CD4-positive, alpha-beta T cell treated with Interleukin-4 for 1 hour (primary cell): ENCODE data around the gene OR10T2.
"Not testable (repeated sequence)": the region's sequence is repeated elsewhere in the genome, so short reads cannot be mapped to it uniquely, and the experiment has no call there.

Experiments used
- DNase-seq, 2 donors: peaks; one replicate each; pipeline ENCODE4 v3.0.0-alpha.2; 2020 to 2022

OR10T2 gene, protein sequence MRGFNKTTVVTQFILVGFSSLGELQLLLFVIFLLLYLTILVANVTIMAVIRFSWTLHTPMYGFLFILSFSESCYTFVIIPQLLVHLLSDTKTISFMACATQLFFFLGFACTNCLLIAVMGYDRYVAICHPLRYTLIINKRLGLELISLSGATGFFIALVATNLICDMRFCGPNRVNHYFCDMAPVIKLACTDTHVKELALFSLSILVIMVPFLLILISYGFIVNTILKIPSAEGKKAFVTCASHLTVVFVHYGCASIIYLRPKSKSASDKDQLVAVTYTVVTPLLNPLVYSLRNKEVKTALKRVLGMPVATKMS

DNA sequence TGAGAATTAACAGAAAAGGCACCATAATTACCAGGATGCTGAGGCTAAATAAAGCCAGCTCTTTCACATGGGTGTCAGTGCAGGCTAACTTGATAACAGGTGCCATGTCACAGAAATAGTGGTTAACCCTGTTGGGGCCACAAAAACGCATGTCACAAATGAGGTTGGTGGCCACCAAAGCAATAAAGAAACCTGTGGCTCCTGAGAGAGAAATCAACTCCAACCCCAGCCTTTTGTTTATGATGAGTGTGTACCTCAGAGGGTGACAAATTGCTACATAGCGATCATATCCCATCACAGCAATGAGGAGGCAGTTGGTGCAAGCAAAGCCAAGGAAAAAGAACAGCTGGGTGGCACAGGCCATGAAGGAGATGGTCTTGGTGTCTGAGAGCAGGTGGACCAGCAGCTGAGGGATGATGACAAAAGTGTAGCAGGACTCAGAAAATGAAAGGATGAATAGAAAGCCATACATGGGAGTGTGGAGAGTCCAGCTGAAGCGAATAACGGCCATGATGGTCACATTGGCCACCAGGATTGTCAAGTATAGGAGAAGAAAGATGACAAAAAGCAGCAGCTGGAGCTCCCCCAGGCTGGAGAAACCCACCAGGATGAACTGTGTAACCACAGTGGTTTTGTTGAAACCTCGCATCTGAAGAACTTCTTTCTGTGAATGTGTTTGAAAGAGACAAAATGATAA lies at the start of gene OR10T2:
Gene OR10T2, minus strand, starts transcription at position 649 of the 697 bp plus-strand sequence. Its CDS starts 0 bp downstream, at position 649.
- DNase-seq = no peak

DNA sequence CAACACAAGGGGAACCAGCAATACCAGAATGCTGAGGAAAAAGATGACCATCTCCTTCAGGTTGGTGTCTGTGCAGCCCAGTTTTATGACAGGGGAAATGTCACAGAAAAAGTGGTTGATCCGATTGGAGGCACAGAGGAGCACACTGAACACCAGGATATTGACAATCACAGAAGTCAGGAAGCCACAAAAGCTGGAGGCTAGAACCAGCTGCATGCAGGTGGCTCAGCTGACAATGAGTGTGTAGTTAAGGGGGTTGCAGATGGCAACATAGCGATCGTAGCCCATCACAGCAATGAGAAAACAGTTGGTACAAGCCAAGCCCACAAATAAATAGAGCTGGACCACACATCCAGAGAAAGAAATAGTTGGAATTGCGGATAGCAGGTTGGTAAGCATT lies 46.1 kb upstream of the OR10T2 start:
- no peak for DNase-seq

DNA sequence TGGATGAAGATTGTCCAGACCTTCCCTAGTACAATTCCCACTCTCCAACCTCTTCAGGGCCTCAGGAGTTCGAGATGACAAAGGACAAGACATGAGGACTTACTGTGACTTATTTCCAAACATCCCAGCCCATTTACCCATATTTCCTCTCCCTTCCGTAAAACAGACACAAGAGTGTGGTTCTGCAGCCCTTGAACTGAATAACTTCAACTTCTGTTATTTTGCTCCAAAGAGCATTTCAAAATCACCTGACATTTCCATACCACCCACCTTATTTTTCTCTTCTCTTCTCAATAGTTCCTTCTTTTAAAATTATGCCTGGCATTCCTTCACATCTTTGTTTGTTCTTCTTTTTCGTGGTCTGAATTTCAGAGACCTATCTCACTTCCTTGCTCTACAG lies 35.5 kb upstream of the OR10T2 start:
- DNase-seq = no peak

DNA sequence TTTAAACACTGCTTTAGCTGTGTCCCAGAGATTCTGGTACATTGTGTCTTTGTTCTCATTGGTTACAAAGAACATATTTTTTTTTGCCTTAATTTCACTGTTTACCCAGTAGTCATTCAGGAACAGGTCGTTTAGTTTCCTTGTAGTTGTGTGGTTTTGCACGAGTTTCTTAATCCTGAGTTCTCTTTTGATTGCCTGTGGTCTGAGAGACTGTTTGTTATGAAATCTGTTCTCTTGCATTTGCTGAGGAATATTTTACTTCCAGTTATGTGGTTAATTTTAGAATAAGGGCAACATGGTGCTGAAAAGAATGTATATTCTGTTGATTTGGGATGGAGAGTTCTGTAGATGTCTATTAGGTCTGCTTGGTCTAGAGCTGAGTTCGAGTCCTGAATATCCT lies 30.9 kb upstream of the OR10T2 start:
- not testable (repeated sequence) for DNase-seq

DNA sequence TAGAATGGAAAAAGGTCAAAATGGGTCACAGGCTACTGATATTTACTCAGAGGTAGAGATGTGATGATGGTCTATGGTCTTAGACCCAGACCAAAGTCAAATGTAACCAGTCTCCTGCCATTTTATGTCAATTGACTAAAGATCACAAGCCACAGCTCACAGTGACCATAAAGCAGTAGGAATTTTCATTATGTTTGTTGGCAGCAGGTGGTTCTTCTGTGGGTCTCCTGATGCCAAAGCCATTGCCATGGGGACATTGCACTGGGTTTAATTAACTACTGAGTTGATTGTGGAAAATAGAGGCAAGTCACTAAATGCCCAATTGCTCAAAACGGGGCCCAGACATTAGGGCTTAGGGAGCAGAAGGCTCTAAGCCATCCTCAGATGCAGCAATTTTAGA lies 26.9 kb upstream of the OR10T2 start, which contains the start of gene OR10K2:
Gene OR10K2, minus strand, starts transcription at position 101 of the 400 bp plus-strand sequence. CDS start 5,371 bp downstream, outside the sequence.
- DNase-seq = no peak

DNA sequence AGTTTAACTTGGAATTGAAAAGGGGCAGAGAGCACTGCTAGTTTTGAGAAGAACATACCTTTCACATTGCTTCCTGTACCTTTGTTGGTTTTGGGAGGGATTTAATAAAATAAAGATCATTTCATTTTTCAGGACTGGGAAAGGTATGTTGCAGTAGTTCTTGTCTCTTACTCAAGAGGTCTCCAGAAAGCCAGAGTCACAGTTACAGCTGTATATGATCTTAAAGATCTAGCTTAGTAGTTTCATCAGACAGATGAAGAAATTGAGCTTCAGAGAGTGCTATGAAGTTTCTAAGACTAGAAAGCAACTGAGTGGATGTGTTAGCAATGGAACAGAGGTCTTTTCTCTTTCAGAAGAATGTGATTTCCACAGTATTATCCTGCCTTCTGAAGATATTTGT lies 25.8 kb upstream of the OR10T2 start:
- no peak for DNase-seq

DNA sequence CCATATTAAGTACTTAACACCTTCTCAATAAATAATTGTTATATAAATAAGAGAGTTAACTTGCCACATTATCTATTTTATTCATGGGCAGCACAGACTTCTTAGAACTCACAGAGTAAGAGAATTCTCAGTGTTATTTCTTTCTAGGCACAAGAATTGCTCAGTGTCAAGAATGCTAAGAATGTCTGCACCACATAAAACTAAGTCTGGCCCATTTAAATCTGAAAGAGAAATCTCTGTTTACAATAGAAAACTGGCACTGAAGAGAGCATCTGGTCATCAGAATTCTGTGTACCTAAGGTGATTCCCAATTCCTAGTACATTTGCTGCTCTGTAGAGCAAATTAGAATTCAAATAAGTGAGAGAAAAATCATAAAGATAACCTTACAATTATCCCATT lies 22.9 kb upstream of the OR10T2 start:
- DNase-seq = no peak

DNA sequence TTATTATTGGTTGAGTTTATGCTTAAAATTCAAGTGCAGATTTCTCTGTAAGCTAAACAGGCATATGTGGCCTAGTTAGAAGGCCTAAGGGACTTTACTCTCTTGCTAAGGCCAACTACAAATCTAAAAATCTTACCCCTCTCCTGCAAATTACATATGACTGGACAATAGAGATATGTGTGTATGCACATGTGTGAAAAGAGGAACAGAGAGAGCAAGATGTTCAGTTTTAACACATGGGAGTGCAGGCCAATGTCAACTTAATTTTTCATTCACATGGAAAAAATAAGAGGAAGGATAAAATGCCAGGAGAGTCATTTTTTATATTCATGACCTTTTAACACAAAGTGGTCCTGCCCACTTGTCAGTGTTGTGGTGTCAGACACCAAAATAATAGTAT lies 18.3 kb upstream of the OR10T2 start:
- DNase-seq = no peak

DNA sequence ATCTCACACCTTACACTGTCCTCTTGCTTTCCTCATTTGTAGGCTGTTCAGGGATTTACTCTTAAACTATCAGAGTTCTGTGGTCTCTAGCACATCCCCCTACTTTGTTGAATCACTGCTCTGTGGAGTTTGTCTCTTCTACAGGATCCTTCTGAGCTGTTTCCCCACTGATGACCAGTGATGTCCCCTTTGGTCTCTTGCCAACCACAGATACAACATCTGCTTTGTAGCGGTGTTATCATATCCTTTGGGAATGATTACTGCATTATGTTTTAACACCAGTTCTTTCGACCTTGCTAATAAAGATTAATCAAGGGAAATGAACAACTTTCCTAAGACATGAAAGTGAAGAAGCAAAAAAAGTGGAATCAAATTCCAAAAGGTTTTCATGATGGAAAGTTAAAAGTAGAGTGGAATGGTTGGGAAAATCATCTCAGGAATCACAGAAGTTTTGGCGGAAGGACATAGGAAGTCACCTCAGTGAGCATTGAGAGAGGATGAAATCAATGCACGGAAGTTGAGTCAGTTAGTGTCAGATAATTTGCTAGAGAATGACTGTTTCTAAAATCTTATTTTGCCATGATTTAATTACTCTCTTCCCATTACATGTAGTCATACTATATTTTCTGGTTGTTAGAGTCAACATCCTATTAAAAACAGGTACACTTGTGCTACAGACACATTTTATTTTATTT lies 15.5 kb upstream of the OR10T2 start:
- DNase-seq = no peak

DNA sequence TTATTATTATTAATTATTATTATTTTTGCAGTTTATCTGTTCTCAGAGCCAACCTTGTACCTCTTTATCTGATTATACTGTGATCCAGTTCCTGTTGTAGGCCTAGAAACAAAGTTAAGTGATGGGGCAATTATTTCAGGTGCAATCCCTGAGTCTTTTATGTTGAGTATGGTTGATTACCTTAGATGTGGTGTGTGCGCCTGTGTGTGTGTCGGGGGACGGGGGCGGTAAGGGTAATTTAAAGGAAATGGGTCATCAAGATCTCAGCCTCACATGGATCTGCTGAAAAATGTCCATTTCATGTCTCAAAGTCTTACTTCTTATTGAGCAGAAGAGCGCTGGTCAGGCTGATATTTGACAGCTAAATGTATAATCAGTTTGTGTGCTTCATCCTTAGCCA lies 7.8 kb upstream of the OR10T2 start:
- no peak for DNase-seq

DNA sequence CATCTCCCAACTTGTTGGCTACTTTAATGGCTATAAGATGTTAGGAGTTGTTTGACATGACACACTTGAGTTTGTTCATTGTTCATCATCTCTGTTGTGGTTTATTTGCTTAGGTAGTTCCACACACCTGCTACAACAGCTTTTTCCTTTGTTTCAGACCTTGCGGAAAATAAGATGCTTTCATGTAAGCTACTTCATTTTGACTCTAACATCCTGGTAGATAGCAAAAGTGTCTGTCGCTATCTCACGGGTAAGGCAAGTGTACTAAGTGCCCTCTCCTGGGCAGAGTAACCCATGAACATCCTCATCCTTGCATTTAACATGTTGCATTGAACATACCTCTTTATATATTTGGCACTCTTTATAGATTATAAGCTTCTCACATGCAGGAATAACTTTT lies 1.6 kb upstream of the OR10T2 start:
- DNase-seq = no peak

DNA sequence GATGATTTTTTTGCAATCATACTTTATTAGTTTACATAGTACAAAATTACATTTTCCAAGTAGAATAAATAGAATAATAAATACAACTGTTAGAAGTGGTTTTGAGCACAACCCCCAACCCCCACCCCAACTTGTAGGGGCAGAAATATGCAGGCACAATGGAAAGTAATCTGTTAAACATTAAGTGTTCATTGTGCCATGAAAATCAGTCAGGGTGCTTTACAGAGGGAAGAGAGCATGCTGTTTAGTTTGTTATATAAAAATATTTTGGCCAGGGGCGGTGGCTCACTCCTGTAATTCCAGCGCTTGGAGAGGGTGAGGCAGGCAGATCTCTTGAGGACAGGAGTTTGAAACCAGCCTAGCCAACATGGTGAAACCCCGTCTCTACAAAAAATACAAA lies 2.6 kb downstream of the OR10T2 start:
- DNase-seq = no peak

DNA sequence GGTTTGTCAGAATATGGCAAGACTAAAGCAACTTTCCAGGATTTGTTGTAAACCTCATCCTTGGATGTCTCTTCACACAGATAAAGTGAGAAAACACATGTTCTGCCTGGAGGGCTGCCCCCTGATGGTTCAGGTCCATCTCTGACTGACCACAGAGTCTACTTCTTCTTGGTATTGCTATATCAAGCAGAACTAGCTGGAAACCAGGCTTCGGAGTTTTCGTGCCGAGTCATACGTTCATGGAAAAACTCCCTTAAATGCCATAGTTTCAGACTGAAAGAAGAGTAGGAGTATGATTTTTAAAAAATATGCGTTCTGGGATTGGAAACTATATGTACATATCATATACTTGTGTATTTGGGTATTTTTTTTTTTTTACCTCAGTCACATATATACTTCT lies 5.8 kb downstream of the OR10T2 start:
- no peak for DNase-seq

DNA sequence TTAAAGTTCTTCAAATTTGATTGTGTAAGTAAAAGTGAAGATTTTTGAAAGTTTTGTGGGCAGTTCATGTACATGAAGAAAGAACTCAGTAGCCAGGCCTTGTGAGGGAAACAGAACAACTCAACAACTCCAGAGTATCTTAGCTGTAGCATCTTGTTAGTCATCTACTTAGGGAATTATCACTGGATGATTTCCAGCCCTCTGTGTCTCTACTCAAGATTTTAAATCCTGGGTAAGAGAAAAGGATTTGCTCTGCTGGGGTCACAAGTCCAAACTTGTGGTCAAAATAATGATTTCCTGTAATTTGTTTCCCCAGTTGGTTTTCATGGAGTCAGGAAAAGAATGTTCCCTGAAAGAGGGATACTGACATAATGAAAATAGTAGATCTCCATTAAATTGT lies 8.2 kb downstream of the OR10T2 start:
- DNase-seq = no peak

DNA sequence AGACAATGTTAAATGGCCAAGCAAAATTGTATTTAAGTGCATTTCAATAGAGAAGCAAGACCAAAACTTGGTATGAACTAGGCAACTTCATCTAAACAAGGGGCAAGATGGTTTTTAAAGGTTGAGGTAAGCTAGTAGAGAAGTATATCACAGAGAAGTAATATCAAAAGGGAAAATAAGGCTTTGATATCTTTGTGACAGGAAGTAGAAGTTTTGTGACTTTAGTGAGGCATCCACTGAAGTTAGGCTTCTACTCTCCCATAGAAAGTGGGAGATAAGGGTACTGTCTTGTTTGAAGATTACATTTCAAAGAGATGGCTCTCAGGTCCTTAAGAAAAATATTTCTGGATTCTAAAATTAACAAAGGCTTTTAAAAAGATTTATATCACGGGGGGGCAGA lies 8.9 kb downstream of the OR10T2 start:
- DNase-seq = no peak

DNA sequence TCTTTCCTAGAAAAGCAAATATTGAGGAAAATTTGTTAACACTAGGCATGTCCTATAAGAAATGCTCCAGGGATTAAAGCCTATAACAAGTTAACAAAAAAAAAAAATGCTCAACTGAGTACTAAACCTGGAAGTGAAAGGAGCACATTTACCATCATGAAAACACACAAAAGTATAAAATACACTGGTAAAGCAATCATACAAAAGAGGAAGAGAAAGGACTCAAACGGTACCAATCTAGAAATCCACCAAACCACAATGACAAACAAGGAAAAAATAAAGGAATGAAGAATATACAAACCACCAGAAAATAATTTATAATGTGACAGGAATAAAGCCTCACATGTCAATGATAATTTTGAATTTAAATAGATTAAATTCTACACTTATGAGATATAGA lies 24.4 kb downstream of the OR10T2 start:
- DNase-seq = no peak

DNA sequence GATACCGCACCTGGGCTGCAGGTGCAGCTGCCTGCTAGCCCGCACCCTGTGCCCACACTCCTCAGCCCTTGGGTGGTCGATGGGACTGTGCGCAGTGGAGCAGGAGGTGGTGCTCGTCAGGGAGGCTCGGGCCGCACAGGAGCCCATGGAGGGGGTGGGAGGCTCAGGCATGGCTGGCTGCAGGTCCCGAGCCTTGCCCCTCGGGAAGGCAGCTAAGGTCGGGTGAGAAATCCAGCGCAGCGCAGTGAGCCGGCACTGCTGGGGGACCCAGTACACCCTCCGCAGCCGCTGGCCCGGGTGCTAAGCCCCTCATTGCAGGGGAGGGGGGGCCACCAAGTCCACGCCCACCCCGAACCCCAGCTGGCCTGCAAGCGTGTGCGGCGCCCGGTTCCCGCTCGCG lies 25.2 kb downstream of the OR10T2 start:
- DNase-seq = not testable (repeated sequence)

DNA sequence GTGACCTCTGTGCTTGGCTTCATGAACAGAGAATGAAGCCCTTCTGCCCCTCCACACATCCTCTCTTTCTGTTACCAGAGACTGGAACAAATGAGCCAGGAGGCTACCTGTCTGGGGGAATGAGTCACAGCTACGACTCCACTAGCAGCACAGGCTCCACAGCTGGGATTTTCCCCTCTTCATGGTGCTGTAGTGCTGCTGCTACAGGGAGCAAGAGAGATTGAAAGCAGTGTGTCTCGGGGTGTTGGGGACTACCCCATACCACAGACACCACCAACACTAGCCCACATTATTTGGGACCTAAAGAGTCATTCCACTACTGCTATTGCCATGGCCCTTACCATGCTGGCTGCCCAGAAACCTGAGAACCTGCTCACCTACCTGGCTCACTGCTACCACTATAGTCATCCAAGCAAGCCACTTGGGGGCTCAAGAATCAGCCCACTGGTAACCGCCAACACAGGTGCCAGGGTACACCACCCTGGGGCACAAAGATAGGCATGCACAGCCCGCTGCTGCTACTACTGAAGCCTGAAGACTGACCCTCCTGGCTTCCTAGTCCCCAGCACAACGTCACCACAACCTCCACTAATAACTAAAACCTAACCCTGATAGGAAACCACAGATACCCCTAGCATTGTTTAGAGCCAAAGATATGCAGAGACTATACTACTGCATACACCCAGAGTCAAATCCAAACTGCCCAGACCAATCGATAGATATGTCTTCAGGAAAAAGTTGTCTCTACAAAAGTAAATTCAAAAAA lies 27.9 kb downstream of the OR10T2 start:
- DNase-seq = no peak

DNA sequence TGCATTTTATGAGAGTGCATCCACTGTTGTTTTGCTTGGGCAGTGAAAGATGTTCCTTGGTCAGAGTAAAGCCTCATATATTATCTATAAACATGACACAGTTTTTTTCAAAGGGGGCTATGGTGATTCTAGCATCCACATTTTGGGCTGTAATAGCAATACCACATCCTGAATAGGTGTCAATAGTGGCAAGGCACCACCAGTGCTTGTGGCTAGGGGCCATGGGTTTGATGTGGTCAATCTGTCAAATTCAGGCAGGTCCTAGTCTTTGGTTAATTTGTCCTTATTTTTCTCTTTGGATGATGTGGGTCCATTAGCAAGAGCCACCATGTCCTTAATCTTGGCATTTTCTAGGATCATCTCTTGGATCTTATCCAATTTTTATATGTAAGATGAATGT lies 32.5 kb downstream of the OR10T2 start:
- DNase-seq = no peak

DNA sequence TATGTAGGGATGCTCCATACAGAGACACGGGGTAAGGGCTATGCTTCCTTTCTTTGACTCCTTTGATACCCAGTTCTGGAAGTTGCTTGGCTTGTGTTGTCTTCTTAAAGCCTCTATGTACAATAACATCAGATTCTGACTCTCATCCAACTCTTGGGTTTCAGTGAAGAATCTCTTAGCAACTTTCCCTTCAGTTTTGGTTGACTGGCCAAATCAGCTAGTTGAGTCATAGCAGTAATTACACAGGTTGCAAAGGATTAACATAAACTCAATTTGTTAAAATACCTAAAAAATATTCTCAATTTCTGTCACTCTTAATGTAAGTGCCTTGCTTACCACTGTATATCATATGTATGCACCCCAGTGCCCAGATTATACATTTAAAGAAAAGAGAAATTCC lies 36.3 kb downstream of the OR10T2 start:
- DNase-seq = no peak

DNA sequence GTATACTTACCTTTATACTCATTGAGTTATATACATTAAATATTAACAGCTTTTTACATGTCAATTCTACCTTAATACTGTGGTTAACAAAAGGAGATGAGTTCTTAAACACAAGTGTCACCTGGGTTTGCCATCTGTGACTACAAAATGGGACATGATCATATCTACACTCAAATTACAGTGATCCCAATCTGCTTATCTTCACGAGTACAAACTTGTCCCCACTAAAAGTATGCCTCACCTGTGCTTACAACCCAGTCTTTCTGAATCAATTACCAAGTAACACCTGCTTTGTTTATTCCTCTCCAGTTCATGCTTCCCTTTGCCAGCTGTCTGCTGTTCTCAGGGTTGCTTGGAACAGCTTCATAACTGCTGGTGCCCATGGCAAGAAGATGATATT lies 36.8 kb downstream of the OR10T2 start:
- DNase-seq = no peak

DNA sequence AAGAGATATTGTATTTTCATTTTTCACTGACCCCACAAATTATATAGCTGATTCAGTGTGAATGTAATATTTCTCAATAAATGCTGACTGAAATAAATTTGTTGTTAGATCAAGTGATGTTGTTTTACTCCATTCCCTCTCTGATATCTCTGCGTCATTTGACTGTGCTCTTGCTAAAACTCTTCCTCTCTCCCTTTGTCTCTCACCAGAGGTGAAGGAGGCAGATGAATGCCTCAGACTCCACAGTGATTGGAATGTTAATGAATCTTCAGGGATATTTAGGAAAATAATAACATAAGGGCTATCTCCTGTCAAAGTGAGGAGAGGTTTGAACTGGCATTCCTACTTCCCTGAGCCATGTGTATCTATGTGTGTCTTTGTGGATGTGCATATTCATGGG lies 41.8 kb downstream of the OR10T2 start:
- DNase-seq = no peak

DNA sequence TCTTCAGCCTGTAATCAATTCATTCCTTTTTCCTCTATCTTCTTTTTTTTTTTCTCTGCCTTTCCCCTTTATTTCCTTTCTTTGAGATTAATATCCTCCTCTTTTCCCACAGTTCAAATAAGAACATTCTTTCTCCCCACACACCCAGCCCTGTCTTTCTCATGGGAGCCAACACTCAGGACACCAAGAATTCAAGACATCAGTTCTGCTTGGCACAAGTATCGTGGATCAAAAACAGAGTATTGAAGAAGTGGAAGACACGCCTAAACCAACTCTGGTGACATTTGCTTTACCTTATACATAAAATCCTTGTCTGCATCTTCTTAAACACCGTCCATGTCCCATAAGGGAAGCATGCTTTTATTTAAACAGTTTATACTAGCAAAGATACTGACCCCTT lies 42.6 kb downstream of the OR10T2 start:
- no peak for DNase-seq
